ENCODE measurements around the gene SPATA32.

DNA sequence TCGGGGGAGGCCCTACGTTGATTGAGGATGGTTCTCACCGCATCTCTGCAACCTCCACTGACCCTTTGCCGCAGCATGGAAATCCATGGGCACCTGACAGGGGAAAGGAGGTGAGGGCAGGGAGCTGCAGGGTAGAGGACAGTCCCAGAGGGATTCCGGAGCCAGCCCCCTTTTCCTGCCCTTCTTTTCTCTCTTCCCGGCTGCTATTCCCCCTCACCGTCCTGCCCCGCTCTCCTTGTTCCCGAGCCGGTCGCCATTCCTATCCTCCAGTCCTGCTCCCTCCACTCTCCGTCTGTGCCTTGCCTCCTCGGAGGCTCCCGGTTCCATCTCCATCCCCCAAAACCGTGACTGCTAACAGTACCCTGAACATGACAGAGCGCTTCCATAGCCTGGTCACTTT, 4.8 kb downstream of the SPATA32 start:
- no peak for TF ChIP-seq ZFP3 (CRISPR knock-in tag; IDR thresholded peaks at IDR 0.05)
- TF ChIP-seq CREB5 (CRISPR knock-in tag; IDR thresholded peaks at IDR 0.05; ENCODE audit: low read depth) = no peak
- TF ChIP-seq ZNF70 (CRISPR knock-in tag; IDR thresholded peaks at IDR 0.05) = no peak
- TF ChIP-seq RARB (CRISPR knock-in tag; IDR thresholded peaks at IDR 0.05) = no peak
- TF ChIP-seq TOX (CRISPR knock-in tag; IDR thresholded peaks at IDR 0.05; ENCODE audit: borderline replicate concordance) = no peak
- no peak for TF ChIP-seq ZFP30 (CRISPR knock-in tag; IDR thresholded peaks at IDR 0.05)
- TF ChIP-seq ARNTL (CRISPR knock-in tag; IDR thresholded peaks at IDR 0.05; ENCODE audit: borderline replicate concordance, low read depth) = no peak
- TF ChIP-seq SNAI2 (CRISPR knock-in tag; IDR thresholded peaks at IDR 0.05) = no peak
- TF ChIP-seq ISL1 (CRISPR knock-in tag; IDR thresholded peaks at IDR 0.05) = no peak
- TF ChIP-seq CSDC2 (CRISPR knock-in tag; IDR thresholded peaks at IDR 0.05) = no peak
- no peak for TF ChIP-seq OSR1 (CRISPR knock-in tag; IDR thresholded peaks at IDR 0.05)
- no peak for TF ChIP-seq PATZ1 (CRISPR knock-in tag; IDR thresholded peaks at IDR 0.05; ENCODE audit: borderline replicate concordance)

Data from SK-N-SH treated with all-trans-retinoic acid at 6 μM for 48 hours (cell line).